NB4 (cell line): ENCODE results near the gene CNTN6.

Experiments
- DNase-seq: peaks from one replicate; pipeline ENCODE4 v3.0.0; 2010; ENCODE audit warnings: low read depth
- H3K4me3 ChIP-seq: one replicate; pipeline ENCODE4 v1.5.1; 2011; ENCODE audit warnings: mild to moderate bottlenecking, low read depth, low read length, moderate library complexity
- MYC ChIP-seq: IDR thresholded peaks from 2 replicates; pipeline ENCODE4 v1.6.1; 2011; ENCODE audit warnings: low read depth, low read length
- POLR2A ChIP-seq: IDR thresholded peaks from 2 replicates; pipeline ENCODE4 v1.6.1; 2011; ENCODE audit warnings: mild to moderate bottlenecking; ENCODE audit not compliant: insufficient read length; ENCODE audit errors: extremely low read depth
- TF ChIP-seq, protein P1 (sequence below): IDR thresholded peaks from one replicate; pipeline ENCODE4 v1.5.1; 2012; ENCODE audit warnings: low read depth, low read length
- TF ChIP-seq, protein P2 (sequence below): IDR thresholded peaks from 2 replicates; pipeline ENCODE4 v1.6.1; 2011; ENCODE audit warnings: low read depth, low read length

Gene CNTN6

DNA sequence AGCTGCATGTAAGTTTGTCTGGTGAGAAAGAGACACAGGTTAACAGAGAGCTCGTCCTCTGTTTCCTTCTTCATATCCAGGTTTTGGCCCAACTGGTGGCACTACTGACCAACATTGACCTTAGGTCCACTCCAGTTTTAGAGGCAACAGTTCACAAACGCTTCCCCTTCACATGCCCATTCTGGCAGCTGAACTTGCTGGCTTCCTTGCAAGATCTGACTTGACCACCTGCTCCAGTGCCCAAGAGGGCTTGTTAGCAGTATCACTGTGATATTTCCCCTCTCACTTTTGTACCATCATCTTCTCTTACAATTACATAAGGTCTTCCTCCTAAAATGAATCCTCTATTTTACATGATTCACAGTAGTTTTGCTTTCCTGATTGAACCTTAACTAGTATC lies 71.3 kb downstream of the CNTN6 start:
- DNase-seq: no peak
- TF ChIP-seq MYC (no peak), POLR2A (no peak)
- TF ChIP-seq, protein P1, sequence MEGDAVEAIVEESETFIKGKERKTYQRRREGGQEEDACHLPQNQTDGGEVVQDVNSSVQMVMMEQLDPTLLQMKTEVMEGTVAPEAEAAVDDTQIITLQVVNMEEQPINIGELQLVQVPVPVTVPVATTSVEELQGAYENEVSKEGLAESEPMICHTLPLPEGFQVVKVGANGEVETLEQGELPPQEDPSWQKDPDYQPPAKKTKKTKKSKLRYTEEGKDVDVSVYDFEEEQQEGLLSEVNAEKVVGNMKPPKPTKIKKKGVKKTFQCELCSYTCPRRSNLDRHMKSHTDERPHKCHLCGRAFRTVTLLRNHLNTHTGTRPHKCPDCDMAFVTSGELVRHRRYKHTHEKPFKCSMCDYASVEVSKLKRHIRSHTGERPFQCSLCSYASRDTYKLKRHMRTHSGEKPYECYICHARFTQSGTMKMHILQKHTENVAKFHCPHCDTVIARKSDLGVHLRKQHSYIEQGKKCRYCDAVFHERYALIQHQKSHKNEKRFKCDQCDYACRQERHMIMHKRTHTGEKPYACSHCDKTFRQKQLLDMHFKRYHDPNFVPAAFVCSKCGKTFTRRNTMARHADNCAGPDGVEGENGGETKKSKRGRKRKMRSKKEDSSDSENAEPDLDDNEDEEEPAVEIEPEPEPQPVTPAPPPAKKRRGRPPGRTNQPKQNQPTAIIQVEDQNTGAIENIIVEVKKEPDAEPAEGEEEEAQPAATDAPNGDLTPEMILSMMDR: no peak
- TF ChIP-seq, protein P2, sequence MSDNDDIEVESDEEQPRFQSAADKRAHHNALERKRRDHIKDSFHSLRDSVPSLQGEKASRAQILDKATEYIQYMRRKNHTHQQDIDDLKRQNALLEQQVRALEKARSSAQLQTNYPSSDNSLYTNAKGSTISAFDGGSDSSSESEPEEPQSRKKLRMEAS: no peak
- H3K4me3 ChIP-seq: no peak overlapping the region

DNA sequence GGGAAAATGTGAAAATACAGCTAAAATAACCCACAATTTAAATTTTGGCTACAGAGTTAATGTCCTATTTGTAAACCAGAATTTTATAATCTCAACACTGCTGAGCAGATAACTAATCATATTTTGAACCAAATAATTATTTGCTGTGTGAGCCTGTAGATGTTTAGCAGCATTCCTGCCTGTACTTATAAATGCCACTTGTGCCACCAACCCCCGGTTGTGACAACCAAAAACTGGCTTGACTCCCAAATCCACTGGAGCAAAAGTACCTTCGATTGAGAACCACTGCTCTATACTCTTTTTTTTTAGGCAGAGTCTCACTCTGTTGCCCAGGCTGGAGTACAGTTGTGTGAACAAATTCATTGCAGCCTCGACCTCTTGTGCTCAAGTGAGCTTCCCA lies 78.5 kb downstream of the CNTN6 start:
- no peak overlapping the region for H3K4me3 ChIP-seq
- TF ChIP-seq POLR2A (no peak), MYC (no peak)
- TF ChIP-seq, protein P1: no peak
- TF ChIP-seq, protein P2: no peak
- DNase-seq: no peak

DNA sequence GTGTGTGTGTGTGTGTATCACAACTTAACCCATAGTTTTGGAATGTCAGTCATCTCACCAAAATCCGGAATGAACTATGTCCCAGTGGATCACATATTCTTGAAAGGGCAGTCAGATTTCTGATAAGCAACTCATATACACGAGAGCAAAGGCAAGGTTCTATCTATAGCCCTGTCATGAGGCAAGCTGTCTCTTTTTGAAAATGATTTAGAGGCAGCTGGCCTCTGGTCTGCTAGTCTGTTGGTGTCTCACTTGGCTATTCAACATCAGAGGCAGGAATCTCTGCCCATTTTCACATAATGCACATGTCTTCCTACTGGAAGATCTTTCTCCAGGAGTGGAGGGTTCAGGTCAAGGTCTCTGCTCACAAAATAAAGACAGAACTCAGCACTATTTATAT lies 79.8 kb downstream of the CNTN6 start:
- TF ChIP-seq MYC (no peak), POLR2A (no peak)
- TF ChIP-seq, protein P2: no peak
- TF ChIP-seq, protein P1: no peak
- DNase-seq: no peak

DNA sequence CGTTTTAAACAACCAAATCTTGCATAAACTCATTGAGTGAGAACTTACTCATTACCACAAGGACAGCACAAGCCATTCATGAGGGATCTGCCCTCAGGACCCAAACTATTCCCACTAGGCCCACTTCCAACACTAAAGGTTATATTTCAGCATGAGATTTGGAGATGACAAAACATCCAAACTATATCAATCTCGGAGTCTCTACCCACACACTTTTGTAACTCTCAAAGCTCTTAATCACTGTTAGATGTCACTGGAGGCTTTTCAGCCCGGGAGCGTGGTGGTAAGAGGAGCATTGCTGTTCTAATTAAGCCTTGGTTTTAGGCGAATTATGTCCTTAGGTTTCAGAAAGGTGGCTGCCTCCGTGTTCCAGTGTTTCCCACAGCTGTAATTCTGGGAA lies 86.3 kb downstream of the CNTN6 start:
- TF ChIP-seq MYC (no peak), POLR2A (no peak)
- TF ChIP-seq, protein P2: no peak
- TF ChIP-seq, protein P1: no peak
- no peak for DNase-seq
- no peak overlapping the region for H3K4me3 ChIP-seq

More for the DNA sequence above, 79.8 kb downstream of the CNTN6 start:
- H3K4me3 ChIP-seq: no peak overlapping the region

DNA sequence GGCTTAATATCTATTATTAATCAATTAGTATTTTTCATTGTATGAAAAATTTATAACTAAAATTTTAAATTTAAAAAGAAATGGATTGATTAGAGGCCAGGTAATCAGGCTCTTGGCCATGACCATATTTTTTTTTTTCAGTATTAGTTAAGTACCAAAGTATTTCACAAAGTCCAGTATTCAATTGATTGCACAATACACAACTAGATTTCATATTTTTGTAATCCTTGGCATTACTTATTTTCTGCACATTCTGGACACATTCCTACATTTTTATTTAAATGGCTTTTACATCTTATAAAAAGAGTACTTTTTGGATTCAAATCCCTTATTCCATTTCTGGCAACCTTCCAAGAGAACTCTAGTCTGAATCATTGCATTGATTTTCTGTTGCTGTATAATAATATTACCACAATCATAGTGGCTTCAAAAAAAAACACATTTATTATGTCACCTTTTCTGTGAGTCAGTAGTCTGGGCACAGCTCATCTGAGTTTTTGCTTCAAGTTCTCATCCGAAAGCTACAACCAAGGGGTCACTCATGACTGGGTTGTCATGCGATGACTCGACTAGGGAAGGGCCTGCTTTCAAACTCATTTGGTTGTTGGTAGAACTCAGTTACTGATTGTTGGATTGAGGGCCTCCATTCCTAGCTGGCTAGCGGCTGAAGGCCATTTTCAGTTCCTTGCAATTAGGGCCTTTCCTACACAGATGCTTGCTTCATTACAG lies 90.7 kb downstream of the CNTN6 start:
- no peak overlapping the region for H3K4me3 ChIP-seq
- TF ChIP-seq POLR2A (no peak), MYC (no peak)
- TF ChIP-seq, protein P2: no peak
- TF ChIP-seq, protein P1: no peak
- DNase-seq: no peak
